Mononuclear cell (primary cell): Measurements from ENCODE around the gene PDXP. TPM values are rescaled to one million over a fixed set of nuclear protein-coding genes. Genes with fewer than 3 reads are reported as not detected.

Source experiments
- H3K27me3 ChIP-seq: 2 replicates; pipeline ENCODE4 v1.6.0; 2011; ENCODE audit warnings: low read length, control low read depth; ENCODE audit not compliant: insufficient read depth
- H3K4me1 ChIP-seq: 2 replicates; pipeline ENCODE4 v1.5.1; 2011; ENCODE audit warnings: mild to moderate bottlenecking, low read length, control low read depth; ENCODE audit not compliant: insufficient read depth
- H3K4me3 ChIP-seq: 2 replicates; pipeline ENCODE4 v1.5.1; 2011; ENCODE audit warnings: mild to moderate bottlenecking, low read length, moderate library complexity
- H3K9me3 ChIP-seq: 2 replicates; pipeline ENCODE4 v1.5.1; 2011; ENCODE audit warnings: low read depth, mild to moderate bottlenecking, control low read depth, low read length
- total RNA-seq: library from RNA; depleted of rRNA; stranded (reverse); fragments of >200 nt; gene quantifications from one replicate; pipeline ENCODE4 v1.2.3, GENCODE V29; 2012

The PDXP gene
- total RNA-seq, 1 donor: 2.7 TPM

GRCh38 chr22:37624876-37625275 lies 33.6 kb upstream of the PDXP start:
- H3K9me3 ChIP-seq: no peaks in the 10 kb centered on the region
- no peak overlapping the region for H3K4me3 ChIP-seq
- peaks cover 53% of the 10 kb centered on the region for H3K4me1 ChIP-seq
- no peaks in the 10 kb centered on the region for H3K27me3 ChIP-seq

GRCh38 chr22:37625737-37626136 lies 32.8 kb upstream of the PDXP start:
- no peaks in the 10 kb centered on the region for H3K27me3 ChIP-seq
- H3K4me1 ChIP-seq: peaks cover 53% of the 10 kb centered on the region
- H3K4me3 ChIP-seq: no peak overlapping the region
- H3K9me3 ChIP-seq: no peaks in the 10 kb centered on the region

- Histone ChIP-seq H3K9me3 (no peaks in the 10 kb centered on the region), H3K4me3 (no peak overlapping the region), H3K4me1 (peaks cover 56% of the 10 kb centered on the region)
These were observed 32.4 kb upstream of the PDXP start for GRCh38 chr22:37626144-37626543.

GRCh38 chr22:37626556-37627075 lies 31.9 kb upstream of the PDXP start:
- Histone ChIP-seq H3K4me1 (peaks cover 60% of the 10 kb centered on the region), H3K4me3 (no peak overlapping the region), H3K27me3 (no peaks in the 10 kb centered on the region), H3K9me3 (no peaks in the 10 kb centered on the region)

More at GRCh38 chr22:37626144-37626543, 32.4 kb upstream of the PDXP start:
- H3K27me3 ChIP-seq: no peaks in the 10 kb centered on the region

- Histone ChIP-seq H3K4me1 (peaks cover 65% of the 10 kb centered on the region), H3K4me3 (no peak overlapping the region), H3K9me3 (no peaks in the 10 kb centered on the region), H3K27me3 (no peaks in the 10 kb centered on the region)
These were observed 31.4 kb upstream of the PDXP start for GRCh38 chr22:37627121-37627520.

GRCh38 chr22:37627545-37627944 lies 31.0 kb upstream of the PDXP start:
- Histone ChIP-seq H3K27me3 (no peaks in the 10 kb centered on the region), H3K9me3 (no peaks in the 10 kb centered on the region), H3K4me1 (peaks cover 70% of the 10 kb centered on the region), H3K4me3 (no peak overlapping the region)

GRCh38 chr22:37628830-37629229 lies 29.7 kb upstream of the PDXP start:
- no peak overlapping the region for H3K4me3 ChIP-seq
- no peaks in the 10 kb centered on the region for H3K9me3 ChIP-seq
- peaks cover 79% of the 10 kb centered on the region for H3K4me1 ChIP-seq
- no peaks in the 10 kb centered on the region for H3K27me3 ChIP-seq

GRCh38 chr22:37629928-37630327 lies 28.6 kb upstream of the PDXP start:
- H3K4me1 ChIP-seq: peaks cover 80% of the 10 kb centered on the region
- H3K4me3 ChIP-seq: no peak overlapping the region
- H3K9me3 ChIP-seq: no peaks in the 10 kb centered on the region
- H3K27me3 ChIP-seq: no peaks in the 10 kb centered on the region

GRCh38 chr22:37630839-37631435 lies 27.6 kb upstream of the PDXP start:
- no peaks in the 10 kb centered on the region for H3K27me3 ChIP-seq
- H3K9me3 ChIP-seq: no peaks in the 10 kb centered on the region
- H3K4me1 ChIP-seq: peaks cover 83% of the 10 kb centered on the region
- no peak overlapping the region for H3K4me3 ChIP-seq

- H3K4me3 ChIP-seq: no peak overlapping the region
- peaks cover 83% of the 10 kb centered on the region for H3K4me1 ChIP-seq
- H3K9me3 ChIP-seq: no peaks in the 10 kb centered on the region
- no peaks in the 10 kb centered on the region for H3K27me3 ChIP-seq
These were observed 26.9 kb upstream of the PDXP start for GRCh38 chr22:37631448-37632173.

GRCh38 chr22:37632174-37633088 lies 26.1 kb upstream of the PDXP start:
- Histone ChIP-seq H3K4me3 (no peak overlapping the region), H3K27me3 (no peaks in the 10 kb centered on the region), H3K4me1 (peaks cover 83% of the 10 kb centered on the region), H3K9me3 (no peaks in the 10 kb centered on the region)

- no peaks in the 10 kb centered on the region for H3K9me3 ChIP-seq
- H3K4me3 ChIP-seq: no peak overlapping the region
- H3K4me1 ChIP-seq: peaks cover 83% of the 10 kb centered on the region
- no peaks in the 10 kb centered on the region for H3K27me3 ChIP-seq
These were observed 25.4 kb upstream of the PDXP start for GRCh38 chr22:37633089-37633624.

GRCh38 chr22:37633625-37634416 lies 24.7 kb upstream of the PDXP start:
- Histone ChIP-seq H3K9me3 (no peaks in the 10 kb centered on the region), H3K4me1 (peaks cover 83% of the 10 kb centered on the region), H3K27me3 (no peaks in the 10 kb centered on the region), H3K4me3 (no peak overlapping the region)

GRCh38 chr22:37634417-37634924 lies 24.1 kb upstream of the PDXP start:
- peaks cover 83% of the 10 kb centered on the region for H3K4me1 ChIP-seq
- H3K27me3 ChIP-seq: no peaks in the 10 kb centered on the region
- no peak overlapping the region for H3K4me3 ChIP-seq
- no peaks in the 10 kb centered on the region for H3K9me3 ChIP-seq
